ENCODE measurements around the gene HMBS. TPM values are rescaled to one million over a fixed set of nuclear protein-coding genes. Genes with fewer than 3 reads are reported as not detected.
A peak's percentile ranks its signal among the peaks of the same experiment; 100 is the strongest.
"Not testable (repeated sequence)": the region's sequence is repeated elsewhere in the genome, so short reads cannot be mapped to it uniquely, and the experiment has no call there.

Gene HMBS
- total RNA-seq, 4 donors from 2014 or later: 7.2 to 11.7 (median 8.5) TPM

GRCh38 chr11:119056421-119056999 is 28.2 kb upstream of the HMBS start:
- TF ChIP-seq CTCF (IDR thresholded peaks at IDR 0.05): no peak
- no peak for DNase-seq (ENCODE audit: low spot score)
- ATAC-seq (ENCODE audit: low FRiP score): peak; percentile 68

GRCh38 chr11:119057000-119057769 is 27.5 kb upstream of the HMBS start, which contains the start of gene HYOU1:
TSS of gene HYOU1 (minus strand) at chr11:119057205. CDS start at chr11:119056160, 1,045 bp downstream.
- ATAC-seq (ENCODE audit: low FRiP score): peak; percentile 98
- no peak for TF ChIP-seq CTCF (IDR thresholded peaks at IDR 0.05)

GRCh38 chr11:119059128-119059527 is 25.6 kb upstream of the HMBS start:
- not testable (repeated sequence) for ATAC-seq (ENCODE audit: low FRiP score); DNase-seq (ENCODE audit: low spot score)

More at GRCh38 chr11:119057000-119057769, 27.5 kb upstream of the HMBS start, which contains the start of gene HYOU1:
- DNase-seq (ENCODE audit: low spot score): peak; percentile 98

GRCh38 chr11:119061256-119061655 is 23.4 kb upstream of the HMBS start:
- no peak for ATAC-seq (ENCODE audit: low FRiP score)
- no peak for DNase-seq (ENCODE audit: low spot score)
- no peak for TF ChIP-seq CTCF (IDR thresholded peaks at IDR 0.05)

- no peak for TF ChIP-seq CTCF (IDR thresholded peaks at IDR 0.05)
- no peak for DNase-seq (ENCODE audit: low spot score)
- ATAC-seq (ENCODE audit: low FRiP score): no peak
Measured at GRCh38 chr11:119062779-119063178, 21.9 kb upstream of the HMBS start.

- no peak for ATAC-seq (ENCODE audit: low FRiP score)
- DNase-seq (ENCODE audit: low spot score): no peak
- no peak for TF ChIP-seq CTCF (IDR thresholded peaks at IDR 0.05)
Measured at GRCh38 chr11:119065369-119065768, 19.3 kb upstream of the HMBS start.

GRCh38 chr11:119067371-119068222 is 17.1 kb upstream of the HMBS start, which contains the start of gene VPS11:
TSS of gene VPS11 (plus strand) at chr11:119067818. CDS start at chr11:119067824, 6 bp downstream.
- peak; percentile 97 for ATAC-seq (ENCODE audit: low FRiP score)
- peak; percentile 91 for DNase-seq (ENCODE audit: low spot score)
- no peak for TF ChIP-seq CTCF (IDR thresholded peaks at IDR 0.05)
